SU-DHL-6 (cell line): ENCODE results near the gene ASCC3.

ENCODE experiments used
- H2AFZ ChIP-seq: fragments of 200-600 bp; sonication (generic); 2 replicates; pipeline ENCODE4 v1.6.1; 2014; ENCODE audit warnings: low read depth, mild to moderate bottlenecking, moderate library complexity, mixed read lengths, antibody characterized with exemption, low read length; ENCODE audit not compliant: severe bottlenecking
- H3F3A ChIP-seq: fragments of 200-600 bp; shearing (Covaris generic); 2 replicates; pipeline ENCODE4 v1.6.0; 2016; ENCODE audit warnings: antibody characterized with exemption, mild to moderate bottlenecking; ENCODE audit not compliant: insufficient read depth
- H3K27ac ChIP-seq: fragments of 200-600 bp; sonication (generic); 2 replicates; pipeline ENCODE4 v1.5.1; 2016; ENCODE audit warnings: low read depth, mild to moderate bottlenecking, low read length, moderate library complexity, mixed read lengths
- H3K27me3 ChIP-seq: fragments of 200-600 bp; sonication (generic), shearing (Covaris generic); 2 replicates; pipeline ENCODE4 v1.6.0; 2014; ENCODE audit warnings: mild to moderate bottlenecking, low read length
- H3K36me3 ChIP-seq: fragments of 200-600 bp; sonication (generic); 2 replicates; pipeline ENCODE4 v1.6.1; 2014; ENCODE audit warnings: mild to moderate bottlenecking, low read length, mixed read lengths
- H3K4me2 ChIP-seq: fragments of 300-600, 200-600 bp; shearing (Covaris generic), sonication (generic); 2 replicates; pipeline ENCODE4 v1.6.0; 2014; ENCODE audit warnings: low read length, low read depth, mild to moderate bottlenecking; ENCODE audit not compliant: poor library complexity, severe bottlenecking
- H3K4me3 ChIP-seq: fragments of 200-600 bp; sonication (generic); 2 replicates; pipeline ENCODE4 v1.5.1; 2014; ENCODE audit warnings: antibody characterized with exemption, low read length, mild to moderate bottlenecking, mixed read lengths; ENCODE audit not compliant: insufficient read depth, poor library complexity, severe bottlenecking
- H3K79me2 ChIP-seq: fragments of 200-600 bp; sonication (generic); 2 replicates; pipeline ENCODE4 v1.6.1; 2014; ENCODE audit warnings: mild to moderate bottlenecking, low read length, moderate library complexity; ENCODE audit not compliant: insufficient read depth
- H3K9ac ChIP-seq: fragments of 200-600 bp; sonication (generic); 2 replicates; pipeline ENCODE4 v1.7.0; 2014; ENCODE audit warnings: mild to moderate bottlenecking, low read length
- H3K9me2 ChIP-seq: fragments of 200-600 bp; sonication (generic); replicated peaks from 2 replicates; pipeline ENCODE4 v1.6.1; 2014; ENCODE audit warnings: low read length; ENCODE audit not compliant: insufficient read depth
- H3K9me3 ChIP-seq: fragments of 200-600 bp; sonication (generic); 2 replicates; pipeline ENCODE4 v1.6.1; 2014; ENCODE audit warnings: low read length, mixed read lengths; ENCODE audit not compliant: insufficient read depth
- H4K20me1 ChIP-seq: fragments of 200-600 bp; sonication (generic); 2 replicates; pipeline ENCODE4 v1.6.1; 2014; ENCODE audit warnings: low read depth, mild to moderate bottlenecking, antibody characterized with exemption, low read length, moderate library complexity, mixed read lengths
- EZH2phosphoT487 ChIP-seq: fragments of 200-600 bp; sonication (generic), shearing (Covaris generic); conservative IDR thresholded peaks from 2 replicates; pipeline ENCODE4 v1.6.1; 2018; ENCODE audit warnings: mild to moderate bottlenecking, antibody characterized with exemption, low read length, moderate library complexity, mixed read lengths
- TF ChIP-seq, protein P1 (sequence below): fragments of 200-600 bp; sonication (generic); IDR thresholded peaks from one replicate; pipeline ENCODE4 v1.5.1; 2017; ENCODE audit warnings: antibody characterized with exemption, mild to moderate bottlenecking, low read length, moderate library complexity; ENCODE audit not compliant: insufficient read depth, poor library complexity, severe bottlenecking

Gene ASCC3

DNA sequence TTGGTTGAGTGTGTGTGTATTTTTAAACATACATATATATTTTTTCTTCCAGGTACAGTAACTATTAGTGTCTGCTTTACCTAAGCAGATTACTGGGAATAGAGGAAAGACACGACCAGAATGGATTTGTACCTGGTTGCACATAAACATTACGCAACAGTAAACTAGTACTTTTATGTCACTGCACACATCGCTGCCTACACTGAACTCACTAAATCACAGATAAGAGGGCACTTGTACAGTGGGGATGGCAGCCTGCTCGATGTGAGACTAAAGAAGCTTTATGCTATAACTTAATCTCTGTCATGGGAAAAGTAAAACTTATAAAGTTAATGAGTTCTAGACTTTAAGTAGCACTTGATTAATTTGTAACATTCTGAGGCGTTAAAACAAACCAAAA lies 326.9 kb downstream of the ASCC3 start:
- Histone ChIP-seq H3K79me2 (no peaks in the 10 kb centered on the region), H4K20me1 (no peaks in the 10 kb centered on the region), H3K27ac (no peak overlapping the region), H3K9me2 (no peaks in the 10 kb centered on the region), H3K4me2 (no peak overlapping the region), H3F3A (no peaks in the 10 kb centered on the region), H3K27me3 (no peaks in the 10 kb centered on the region), H3K9me3 (no peaks in the 10 kb centered on the region), H3K4me3 (no peak overlapping the region), H2AFZ (no peak overlapping the region), H3K9ac (no peak overlapping the region), H3K36me3 (no peaks in the 10 kb centered on the region)
- no peak for TF ChIP-seq EZH2phosphoT487
- TF ChIP-seq, protein P1, sequence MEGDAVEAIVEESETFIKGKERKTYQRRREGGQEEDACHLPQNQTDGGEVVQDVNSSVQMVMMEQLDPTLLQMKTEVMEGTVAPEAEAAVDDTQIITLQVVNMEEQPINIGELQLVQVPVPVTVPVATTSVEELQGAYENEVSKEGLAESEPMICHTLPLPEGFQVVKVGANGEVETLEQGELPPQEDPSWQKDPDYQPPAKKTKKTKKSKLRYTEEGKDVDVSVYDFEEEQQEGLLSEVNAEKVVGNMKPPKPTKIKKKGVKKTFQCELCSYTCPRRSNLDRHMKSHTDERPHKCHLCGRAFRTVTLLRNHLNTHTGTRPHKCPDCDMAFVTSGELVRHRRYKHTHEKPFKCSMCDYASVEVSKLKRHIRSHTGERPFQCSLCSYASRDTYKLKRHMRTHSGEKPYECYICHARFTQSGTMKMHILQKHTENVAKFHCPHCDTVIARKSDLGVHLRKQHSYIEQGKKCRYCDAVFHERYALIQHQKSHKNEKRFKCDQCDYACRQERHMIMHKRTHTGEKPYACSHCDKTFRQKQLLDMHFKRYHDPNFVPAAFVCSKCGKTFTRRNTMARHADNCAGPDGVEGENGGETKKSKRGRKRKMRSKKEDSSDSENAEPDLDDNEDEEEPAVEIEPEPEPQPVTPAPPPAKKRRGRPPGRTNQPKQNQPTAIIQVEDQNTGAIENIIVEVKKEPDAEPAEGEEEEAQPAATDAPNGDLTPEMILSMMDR: no peak

DNA sequence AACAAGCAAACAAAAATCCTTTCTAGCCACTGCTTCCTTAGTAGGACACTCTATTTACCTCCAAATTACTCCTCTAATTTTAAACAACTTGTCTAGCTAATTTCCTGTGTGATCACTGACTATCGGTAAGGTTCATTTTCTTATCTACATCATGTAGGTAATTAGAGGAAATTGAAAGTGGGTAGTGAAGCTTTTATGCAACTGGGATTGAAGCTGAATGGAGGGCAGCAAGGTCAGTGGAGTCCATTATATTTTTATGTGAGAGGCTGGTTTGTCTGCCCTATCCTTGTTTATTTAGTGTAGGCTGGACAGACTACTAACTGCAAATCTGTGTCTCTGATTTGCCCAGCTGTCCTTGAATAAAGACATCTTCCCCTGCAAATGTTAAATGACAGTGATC lies 327.9 kb downstream of the ASCC3 start:
- no peaks in the 10 kb centered on the region for H3K9me3 ChIP-seq
- H3K27ac ChIP-seq: no peak overlapping the region
- no peak overlapping the region for H3K9ac ChIP-seq

DNA sequence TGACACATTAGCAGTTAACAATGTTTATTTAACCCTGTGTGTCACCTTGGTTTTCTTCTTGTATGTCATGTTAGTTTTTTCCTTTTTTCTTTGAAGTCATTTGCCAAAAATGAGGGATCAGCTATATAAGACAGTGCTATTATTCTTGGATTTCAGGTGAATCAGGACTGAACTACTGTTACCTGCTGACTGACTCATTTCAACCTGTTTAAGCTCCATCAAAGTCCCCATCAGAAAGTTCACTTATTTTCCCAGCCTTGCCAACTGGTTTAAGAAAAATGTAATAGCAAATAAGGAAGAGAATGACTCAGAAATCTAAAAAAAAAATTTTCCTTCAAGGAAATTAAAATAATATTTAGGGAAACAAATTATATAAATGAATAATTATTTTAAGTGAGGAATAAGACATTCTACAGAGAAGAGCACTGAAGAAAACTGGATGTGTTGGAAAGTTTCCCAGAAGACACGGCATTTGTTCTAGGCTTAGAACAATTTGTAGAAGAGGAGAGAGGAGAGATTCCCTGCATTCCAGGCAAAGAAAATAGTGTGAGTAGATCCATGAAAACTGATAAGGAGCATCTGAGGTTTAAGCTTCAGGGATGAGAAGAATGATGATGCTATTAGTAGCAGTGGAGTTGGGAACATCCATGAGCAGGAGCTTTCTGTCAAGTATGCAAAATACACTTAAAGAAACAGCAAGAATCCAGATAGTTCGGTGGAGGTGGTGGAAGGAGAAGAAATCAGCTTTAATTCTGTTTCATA lies 331.5 kb downstream of the ASCC3 start:
- Histone ChIP-seq H3K4me3 (no peak overlapping the region), H3K36me3 (no peaks in the 10 kb centered on the region), H3K4me2 (no peak overlapping the region), H3K9me3 (no peaks in the 10 kb centered on the region), H3K9me2 (no peaks in the 10 kb centered on the region), H3F3A (no peaks in the 10 kb centered on the region), H3K27ac (no peak overlapping the region), H3K9ac (no peak overlapping the region), H3K27me3 (no peaks in the 10 kb centered on the region), H4K20me1 (no peaks in the 10 kb centered on the region), H2AFZ (no peak overlapping the region), H3K79me2 (no peaks in the 10 kb centered on the region)
- TF ChIP-seq, protein P1: no peak
- no peak for TF ChIP-seq EZH2phosphoT487

More for the DNA sequence above, 327.9 kb downstream of the ASCC3 start:
- TF ChIP-seq, protein P1: no peak
- TF ChIP-seq EZH2phosphoT487: no peak
- H3K4me2 ChIP-seq: no peak overlapping the region
- H3K79me2 ChIP-seq: no peaks in the 10 kb centered on the region
- H3K9me2 ChIP-seq: no peaks in the 10 kb centered on the region
- no peak overlapping the region for H3K4me3 ChIP-seq
- H3F3A ChIP-seq: no peaks in the 10 kb centered on the region
- H3K36me3 ChIP-seq: no peaks in the 10 kb centered on the region
- no peaks in the 10 kb centered on the region for H3K27me3 ChIP-seq
- H4K20me1 ChIP-seq: no peaks in the 10 kb centered on the region
- no peak overlapping the region for H2AFZ ChIP-seq
